B cell (primary cell): ENCODE data around the gene ZNF429. TPM values are rescaled to one million over a fixed set of nuclear protein-coding genes. Genes with fewer than 3 reads are reported as not detected.

Source experiments
- ATAC-seq: fragments of 200-7000 bp; cut with Tn5 transposase; one replicate; pipeline ENCODE4 v1.10.0; 2021; ENCODE audit warnings: low read depth, mild to moderate bottlenecking, moderate number of reproducible peaks, moderate library complexity
- CTCF ChIA-PET: fragments of 350-600 bp; sonication (Branson Sonifier 250); formaldehyde crosslinking; loops from one replicate; lab custom pipeline; 2021; ENCODE audit warnings: antibody characterized with exemption, inconsistent platforms; lab: Charles Lee
- POLR2A ChIA-PET: fragments of 350-600 bp; sonication (Branson Sonifier 250); formaldehyde crosslinking; loops from one replicate; lab custom pipeline; 2021; ENCODE audit warnings: antibody characterized with exemption; lab: Charles Lee
- DNase-seq: peaks from one replicate; pipeline ENCODE4 v3.0.0; 2013
- H2AFZ ChIP-seq: 2 replicates; pipeline ENCODE4 v1.6.1; 2012; ENCODE audit warnings: mild to moderate bottlenecking, low read depth, low read length; ENCODE audit not compliant: insufficient read depth, poor library complexity, severe bottlenecking
- H3K27ac ChIP-seq, 2 donors: 1 replicate in 1 of 2; 2 replicates in 1 of 2; pipeline ENCODE4 v1.5.1; 2012 to 2013; ENCODE audit warnings: low read length in 2 of 2, mild to moderate bottlenecking in 2 of 2, moderate library complexity in 1 of 2
- H3K27me3 ChIP-seq, 4 experiments: fragments of 200-600 bp in 1 of 4; sonication (generic) in 1 of 4; replicated peaks in 1 of 4; 1 replicate in 2 of 4; 2 replicates in 2 of 4; pipeline versions ENCODE4 v1.6.1 to v1.7.0; 2013 to 2016; ENCODE audit warnings: low read length in 3 of 4, mild to moderate bottlenecking in 2 of 4, mixed read lengths in 1 of 4, moderate library complexity in 1 of 4; ENCODE audit not compliant: insufficient read depth in 4 of 4, control insufficient read depth in 3 of 4; ENCODE audit errors: control extremely low read depth in 1 of 4
- H3K36me3 ChIP-seq, 2 experiments: replicated peaks in 1 of 2; 1 replicate in 1 of 2; 2 replicates in 1 of 2; pipeline versions ENCODE4 v1.6.1 to v1.7.1; 2013; ENCODE audit warnings: low read length in 1 of 2; ENCODE audit not compliant: insufficient read depth in 2 of 2, control insufficient read depth in 1 of 2; ENCODE audit errors: control extremely low read depth in 1 of 2, extremely low read depth in 1 of 2
- H3K4me1 ChIP-seq, 2 donors: fragments of 200-600 bp in 1 of 2; sonication (generic) in 1 of 2; 1 replicate in 1 of 2; 2 replicates in 1 of 2; pipeline versions ENCODE4 v1.5.1 to v1.6.1; 2013 to 2017; ENCODE audit warnings: low read length in 2 of 2; ENCODE audit not compliant: control insufficient read depth in 2 of 2, insufficient read depth in 2 of 2
- H3K4me2 ChIP-seq: replicated peaks from 2 replicates; pipeline ENCODE3; 2012; ENCODE audit warnings: mild to moderate bottlenecking, low read depth, low read length; ENCODE audit not compliant: poor library complexity, severe bottlenecking
- H3K4me3 ChIP-seq, 5 experiments: fragments of 200-600 bp in 1 of 5; sonication (generic) in 1 of 5; 1 replicate in 3 of 5; 2 replicates in 2 of 5; pipeline versions ENCODE4 v1.5.1 to v1.7.0; 2011 to 2016; ENCODE audit warnings: low read length in 4 of 5, mild to moderate bottlenecking in 4 of 5, low read depth in 2 of 5, control low read depth in 1 of 5, moderate library complexity in 1 of 5; ENCODE audit not compliant: insufficient read depth in 1 of 5; ENCODE audit errors: control extremely low read depth in 1 of 5, extremely low read depth in 1 of 5
- H3K79me2 ChIP-seq: fragments of 200-600 bp; sonication (generic); one replicate; pipeline ENCODE4 v1.6.0; 2016; ENCODE audit warnings: low read length; ENCODE audit not compliant: control insufficient read depth, insufficient read depth
- H3K9ac ChIP-seq: fragments of 200-600 bp; sonication (generic); 2 replicates; pipeline ENCODE4 v1.6.1; 2017; ENCODE audit warnings: mild to moderate bottlenecking, low read length, moderate library complexity
- H3K9me3 ChIP-seq, 3 donors: one replicate each; pipeline versions ENCODE4 v1.6.1 to v1.7.1; 2013; ENCODE audit warnings: low read length in 2 of 3; ENCODE audit not compliant: control insufficient read depth in 2 of 3, insufficient read depth in 1 of 3; ENCODE audit errors: control extremely low read depth in 1 of 3
- H4K20me1 ChIP-seq: 2 replicates; pipeline ENCODE4 v1.6.0; 2012; ENCODE audit warnings: mild to moderate bottlenecking, low read length; ENCODE audit not compliant: insufficient read depth, control insufficient read depth, poor library complexity, severe bottlenecking
- H3K27ac Mint-ChIP-seq: one replicate; pipeline ENCODE4 v1.8.0; 2021; ENCODE audit warnings: mixed read lengths
- H3K27me3 Mint-ChIP-seq: one replicate; pipeline ENCODE4 v1.8.0; 2021; ENCODE audit warnings: mixed read lengths
- H3K4me1 Mint-ChIP-seq: one replicate; pipeline ENCODE4 v1.8.0; 2021; ENCODE audit warnings: mixed read lengths
- H3K4me3 Mint-ChIP-seq: one replicate; pipeline ENCODE4 v1.8.0; 2021; ENCODE audit warnings: mixed read lengths
- H3K9me3 Mint-ChIP-seq: one replicate; pipeline ENCODE4 v1.8.0; 2022; ENCODE audit warnings: mixed read lengths; ENCODE audit not compliant: insufficient read depth
- CTCF ChIP-seq: fragments of 200-600 bp; IDR thresholded peaks from one replicate; pipeline ENCODE4 v1.8.0; 2022; ENCODE audit warnings: antibody characterized with exemption, mild to moderate bottlenecking
- EZH2 ChIP-seq: IDR thresholded peaks from 2 replicates; pipeline ENCODE4 v1.6.1; 2012; ENCODE audit warnings: borderline replicate concordance, low read depth, mild to moderate bottlenecking, moderate library complexity, low read length; ENCODE audit not compliant: insufficient read depth, poor library complexity, severe bottlenecking
- WGBS: methylation state at CpG from one replicate; pipeline ENCODE4 v1.1.5; 2013; ENCODE audit warnings: missing lambda C conversion rate; ENCODE audit not compliant: insufficient coverage; 5-methylcytosine and 5-hydroxymethylcytosine counted together
- intact Hi-C: fragments of 100-400 bp; cut with micrococcal nuclease; formaldehyde crosslinking; loops from one replicate; pipeline ENCODE4 v1.10.0; 2022
- polyA plus RNA-seq: library from polyadenylated mRNA; depleted of rRNA; stranded (reverse); fragments of >200 nt; gene quantifications from 2 replicates; pipeline ENCODE4 v1.2.3, GENCODE V29; 2012
- total RNA-seq, 2 donors: library from RNA; stranded (reverse); fragments of 120-200 nt in 1 of 2; gene quantifications; 1 replicate in 1 of 2; 2 replicates in 1 of 2; pipeline versions ENCODE4 v1.2.3 to v1.2.4, GENCODE V29; 2013 to 2022

Gene ZNF429
- total and polyA plus RNA-seq, 2 donors (not counting 1 experiment from before 2014, with no cell fraction given): 15.8 to 23.2 TPM

- no peak overlapping the region for H2AFZ ChIP-seq
- no peaks in the 10 kb centered on the region for H4K20me1 ChIP-seq
- H3K4me3 Mint-ChIP-seq: no peak overlapping the region
- peaks cover 0 to 68% (median 0%) of the 10 kb centered on the region in 3 donors for H3K9me3 ChIP-seq
- DNase-seq (no peak), ATAC-seq (no peak)
- H3K27me3 Mint-ChIP-seq: peaks cover 19% of the 10 kb centered on the region
- POLR2A ChIA-PET: no interaction called here
- peaks cover 0 to 7% of the 10 kb centered on the region in 2 donors for H3K4me1 ChIP-seq
- H3K27ac ChIP-seq: no peak overlapping the region
- no peaks in the 10 kb centered on the region for H3K79me2 ChIP-seq
- 100% methylated on average over 5 of the region's 7 CpGs for WGBS
- no peak overlapping the region for H3K4me3 ChIP-seq
- no peaks in the 10 kb centered on the region for H3K36me3 ChIP-seq
- H3K27ac Mint-ChIP-seq: no peak overlapping the region
- TF ChIP-seq EZH2: no peak
- no peak for TF ChIP-seq CTCF
- H3K4me1 Mint-ChIP-seq: peaks cover 4% of the 10 kb centered on the region
- H3K27me3 ChIP-seq: peaks cover 0 to 13% (median 4%) of the 10 kb centered on the region in 4 experiments
- no peak overlapping the region for H3K9ac ChIP-seq
- no peaks in the 10 kb centered on the region for H3K9me3 Mint-ChIP-seq
- intact Hi-C loops: no loop called here
- no peak overlapping the region for H3K4me2 ChIP-seq
- CTCF ChIA-PET: no interaction called here
These were observed 82.7 kb downstream of the ZNF429 start for GRCh38 chr19:21588065-21588601.

- no peak overlapping the region for H3K4me2 ChIP-seq
- H2AFZ ChIP-seq: no peak overlapping the region
- peaks cover 0 to 7% (median 1%) of the 10 kb centered on the region in 4 experiments for H3K27me3 ChIP-seq
- H3K4me3 Mint-ChIP-seq: no peak overlapping the region
- H3K4me1 Mint-ChIP-seq: peaks cover 4% of the 10 kb centered on the region
- H3K4me3 ChIP-seq: no peak overlapping the region
- H3K27ac Mint-ChIP-seq: no peak overlapping the region
- H3K9me3 ChIP-seq: peaks cover 0 to 52% (median 0%) of the 10 kb centered on the region in 3 donors
- peaks cover 12% of the 10 kb centered on the region for H3K27me3 Mint-ChIP-seq
- H3K4me1 ChIP-seq: peaks cover 0 to 7% of the 10 kb centered on the region in 2 donors
- ChIA-PET CTCF (no interaction called here), POLR2A (no interaction called here)
- ATAC-seq (no peak), DNase-seq (no peak)
- H3K27ac ChIP-seq: no peak overlapping the region
- H3K9ac ChIP-seq: no peak overlapping the region
- no peaks in the 10 kb centered on the region for H3K79me2 ChIP-seq
- no peaks in the 10 kb centered on the region for H3K9me3 Mint-ChIP-seq
- H3K36me3 ChIP-seq: no peaks in the 10 kb centered on the region
- H4K20me1 ChIP-seq: no peaks in the 10 kb centered on the region
- intact Hi-C loops: no loop called here
- no CpG with 5 or more reads among the region's 2 CpGs for WGBS
- no peak for TF ChIP-seq CTCF
- no peak for TF ChIP-seq EZH2
These were observed 85.5 kb downstream of the ZNF429 start for GRCh38 chr19:21590867-21591266.
